Type B pancreatic cell (in vitro differentiated cells): ENCODE data around the gene BDH1. TPM values are rescaled to one million over a fixed set of nuclear protein-coding genes. Genes with fewer than 3 reads are reported as not detected.

Experiments used
- DNase-seq: peaks from one replicate; pipeline ENCODE4 v3.0.0; 2021; ENCODE audit warnings: mixed read lengths; ENCODE audit not compliant: unreplicated experiment; ENCODE audit errors: extremely low spot score
- H3K27ac Mint-ChIP-seq: 2 replicates; pipeline ENCODE4 v1.8.0; 2021; ENCODE audit warnings: mild to moderate bottlenecking, mixed read lengths
- H3K27me3 Mint-ChIP-seq: 2 replicates; pipeline ENCODE4 v1.8.0; 2021; ENCODE audit warnings: mixed read lengths
- H3K36me3 Mint-ChIP-seq: 2 replicates; pipeline ENCODE4 v1.8.0; 2021; ENCODE audit warnings: mixed read lengths
- H3K4me1 Mint-ChIP-seq: one replicate; pipeline ENCODE4 v1.8.0; 2021; ENCODE audit warnings: mixed read lengths; ENCODE audit not compliant: unreplicated experiment
- H3K4me3 Mint-ChIP-seq: 2 replicates; pipeline ENCODE4 v1.8.0; 2021; ENCODE audit warnings: mild to moderate bottlenecking, mixed read lengths
- H3K9me3 Mint-ChIP-seq: 2 replicates; pipeline ENCODE4 v1.8.0; 2021; ENCODE audit warnings: mixed read lengths
- CTCF ChIP-seq: fragments of 200-600 bp; sonication (generic); conservative IDR thresholded peaks from 2 replicates; pipeline ENCODE4 v1.5.0; 2021; ENCODE audit warnings: antibody characterized with exemption, mild to moderate bottlenecking
- total RNA-seq: library from RNA; stranded (reverse); gene quantifications from 2 replicates; pipeline ENCODE4 v1.2.1, GENCODE V29; 2021; ENCODE audit warnings: low replicate concordance

The BDH1 gene
- total RNA-seq, 1 donor from 2014 or later = 32.0 TPM

DNA sequence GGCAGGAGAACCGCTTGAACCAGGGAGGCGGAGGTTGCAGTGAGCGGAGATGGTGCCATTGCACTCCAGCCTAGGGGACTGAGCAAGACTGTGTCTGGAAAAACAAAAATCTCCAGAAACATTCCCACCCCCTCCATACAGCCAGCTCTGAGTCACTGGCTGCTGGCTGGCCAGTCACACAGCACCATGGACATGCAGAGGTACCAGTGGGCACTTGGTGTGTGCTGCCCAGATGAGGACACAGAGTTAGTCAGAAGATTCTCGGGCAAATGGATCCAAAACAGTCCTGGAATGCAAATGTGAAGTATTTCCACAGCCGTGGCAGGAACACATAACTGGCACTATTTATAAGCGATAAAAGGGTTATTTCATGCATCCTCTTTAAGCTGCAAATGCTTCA is 44.6 kb downstream of the BDH1 start:
- Mint-ChIP-seq H3K9me3 (no peaks in the 10 kb centered on the region), H3K36me3 (no peaks in the 10 kb centered on the region), H3K4me1 (peaks cover 18% of the 10 kb centered on the region), H3K27ac (no peak overlapping the region), H3K4me3 (no peak overlapping the region), H3K27me3 (peaks cover 3% of the 10 kb centered on the region)
- DNase-seq = no peak
- TF ChIP-seq CTCF = no peak

DNA sequence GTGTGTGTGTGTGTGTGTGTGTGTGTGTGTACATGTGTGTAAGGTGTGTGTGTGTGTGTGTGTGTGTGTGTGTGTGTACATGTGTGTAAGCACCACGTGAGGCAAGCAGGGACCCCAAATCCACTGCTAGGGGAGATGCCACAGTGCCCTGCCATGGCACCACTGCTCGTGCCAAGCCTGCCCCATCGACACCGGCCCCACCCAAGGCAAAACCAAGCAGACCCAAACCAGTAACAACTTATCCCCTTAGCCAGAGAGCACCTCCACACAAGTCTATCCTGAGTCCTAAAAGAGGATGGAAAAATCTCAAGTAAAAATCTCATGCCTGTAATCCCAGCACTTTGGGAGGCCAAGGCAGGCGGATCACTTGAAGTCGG is 45.1 kb downstream of the BDH1 start:
- TF ChIP-seq CTCF = no peak
- no peak for DNase-seq
- Mint-ChIP-seq H3K36me3 (no peaks in the 10 kb centered on the region), H3K4me1 (peaks cover 18% of the 10 kb centered on the region), H3K27ac (no peak overlapping the region), H3K9me3 (no peaks in the 10 kb centered on the region), H3K27me3 (peaks cover 3% of the 10 kb centered on the region), H3K4me3 (no peak overlapping the region)

DNA sequence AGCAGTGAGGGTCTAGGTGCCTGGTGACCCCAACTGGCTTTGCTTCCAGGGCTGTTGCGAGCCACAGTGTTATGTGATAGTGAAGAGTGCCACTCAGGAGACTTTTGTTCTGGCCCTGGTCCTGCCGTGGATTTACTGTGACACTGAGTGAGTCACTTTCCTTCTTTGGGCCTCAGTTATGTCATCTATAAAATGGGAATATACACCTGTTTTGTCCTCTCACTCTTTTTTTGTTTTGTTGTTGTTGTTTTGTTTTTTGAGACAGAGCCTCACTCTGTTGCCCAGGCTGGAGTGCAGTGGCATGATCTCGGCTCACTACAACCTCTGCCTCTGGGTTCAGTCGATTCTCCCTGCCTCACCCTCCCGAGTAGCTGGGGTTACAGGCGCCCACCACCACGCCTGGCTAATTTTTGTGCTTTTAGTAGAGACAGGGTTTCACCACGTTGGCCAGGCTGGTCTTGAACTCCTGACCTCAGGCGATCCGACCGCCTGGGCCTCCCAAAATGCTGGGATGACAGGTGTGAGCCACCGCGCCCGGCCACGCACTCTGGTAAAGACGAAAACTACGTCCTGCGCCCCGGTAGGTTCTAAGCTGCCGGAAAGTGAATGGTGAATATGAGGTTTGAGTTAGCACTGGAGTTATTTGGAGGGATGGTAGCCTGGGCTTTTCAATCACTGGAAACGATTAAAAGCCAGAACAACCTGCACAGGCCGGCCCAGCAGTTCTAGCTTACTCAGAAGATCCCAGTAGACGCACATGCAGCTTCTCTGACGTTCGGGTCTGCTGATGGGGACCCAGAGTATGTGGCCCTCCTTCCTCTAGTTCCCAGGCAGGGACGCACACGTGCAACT is 46.6 kb downstream of the BDH1 start:
- Mint-ChIP-seq H3K27ac (no peak overlapping the region), H3K27me3 (peaks cover 3% of the 10 kb centered on the region), H3K9me3 (no peaks in the 10 kb centered on the region), H3K36me3 (no peaks in the 10 kb centered on the region), H3K4me3 (peak overlapping the region; percentile 52), H3K4me1 (peaks cover 21% of the 10 kb centered on the region)
- TF ChIP-seq CTCF = no peak
- DNase-seq = no peak

DNA sequence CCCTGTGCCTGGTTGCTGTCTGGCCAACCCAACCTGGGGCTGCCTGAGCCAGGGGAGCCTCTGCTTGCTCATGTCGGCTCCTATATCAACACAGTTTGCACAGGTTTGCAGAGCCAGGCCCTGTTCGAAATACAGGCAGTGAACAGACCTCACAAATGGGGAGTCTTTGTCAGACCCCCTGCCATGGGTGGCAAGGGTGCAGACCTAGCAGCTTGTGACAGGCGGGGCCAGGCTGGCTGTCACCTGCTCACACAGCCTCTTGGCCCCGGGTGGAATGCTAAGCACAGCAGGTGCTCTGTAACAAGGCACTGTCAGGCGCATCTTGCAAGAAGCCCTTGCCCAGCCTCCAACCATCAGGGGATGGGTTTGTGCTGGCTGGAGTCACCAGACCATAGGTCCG is 47.3 kb downstream of the BDH1 start:
- H3K36me3 Mint-ChIP-seq = no peaks in the 10 kb centered on the region
- no peak for TF ChIP-seq CTCF
- H3K9me3 Mint-ChIP-seq = no peaks in the 10 kb centered on the region
- no peak overlapping the region for H3K27ac Mint-ChIP-seq
- no peak overlapping the region for H3K4me3 Mint-ChIP-seq
- H3K27me3 Mint-ChIP-seq = peaks cover 3% of the 10 kb centered on the region
- no peak for DNase-seq
- peaks cover 22% of the 10 kb centered on the region for H3K4me1 Mint-ChIP-seq

DNA sequence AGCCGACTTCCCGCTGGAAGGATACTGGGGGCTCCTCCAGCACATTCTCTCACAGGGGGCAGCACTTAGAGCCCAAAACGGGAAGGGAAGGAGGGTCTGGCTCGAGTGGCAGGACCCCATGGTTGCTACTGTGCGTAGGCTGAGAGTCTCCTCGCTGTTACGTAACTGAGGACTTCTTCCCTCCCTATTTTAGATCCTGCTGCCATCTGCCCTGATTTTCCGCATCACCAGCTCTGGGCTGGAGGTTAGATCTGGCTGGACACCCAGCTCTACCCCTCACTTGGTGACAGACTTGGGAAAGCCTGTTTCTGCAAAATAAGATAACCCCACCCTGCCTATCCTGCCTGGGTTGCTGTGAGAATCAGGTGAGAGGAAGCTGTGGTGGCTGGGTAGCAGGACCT is 47.7 kb downstream of the BDH1 start:
- DNase-seq = no peak
- no peak overlapping the region for H3K4me3 Mint-ChIP-seq
- no peaks in the 10 kb centered on the region for H3K36me3 Mint-ChIP-seq
- no peaks in the 10 kb centered on the region for H3K9me3 Mint-ChIP-seq
- no peak for TF ChIP-seq CTCF
- no peak overlapping the region for H3K27ac Mint-ChIP-seq
- H3K27me3 Mint-ChIP-seq = peaks cover 3% of the 10 kb centered on the region
- H3K4me1 Mint-ChIP-seq = peaks cover 24% of the 10 kb centered on the region
